Esophagus squamous epithelium (tissue), 4 donors: ENCODE data around the gene RUNX1.

ENCODE experiments used
- CTCF ChIP-seq, 6 experiments: fragments of 450-650 bp in 4 of 6; fragments of 200-600 bp in 2 of 6; sonication (generic) in 2 of 6; IDR thresholded peaks; one replicate each; pipeline ENCODE4 v1.5.1; 2016 to 2019; ENCODE audit warnings: antibody characterized with exemption in 6 of 6, mild to moderate bottlenecking in 4 of 6, moderate library complexity in 4 of 6
- POLR2A ChIP-seq, 4 donors: fragments of 450-650 bp; IDR thresholded peaks; one replicate each; pipeline ENCODE4 v1.6.1; 2017; ENCODE audit warnings: antibody characterized with exemption in 4 of 4, mild to moderate bottlenecking in 4 of 4, moderate library complexity in 3 of 4

GRCh38 chr21:35077975-35078374 is 28.9 kb upstream of the RUNX1 start:
- no peak for TF ChIP-seq CTCF (IDR thresholded peaks at IDR 0.05)
- no peak for TF ChIP-seq POLR2A (IDR thresholded peaks at IDR 0.05)
